ENCODE measurements around the gene PPP2R5C. TPM values are rescaled to one million over a fixed set of nuclear protein-coding genes. Genes with fewer than 3 reads are reported as not detected.

PPP2R5C gene
- total and polyA plus RNA-seq, 9 of the 15 experiments (the other 6 are each of a cell fraction or from before 2014, with no cell fraction given): 284 to 617 (median 395) TPM

GRCh38 chr14:101873991-101874390, 112.5 kb downstream of the PPP2R5C start (continued):
- TF ChIP-seq, protein P1, sequence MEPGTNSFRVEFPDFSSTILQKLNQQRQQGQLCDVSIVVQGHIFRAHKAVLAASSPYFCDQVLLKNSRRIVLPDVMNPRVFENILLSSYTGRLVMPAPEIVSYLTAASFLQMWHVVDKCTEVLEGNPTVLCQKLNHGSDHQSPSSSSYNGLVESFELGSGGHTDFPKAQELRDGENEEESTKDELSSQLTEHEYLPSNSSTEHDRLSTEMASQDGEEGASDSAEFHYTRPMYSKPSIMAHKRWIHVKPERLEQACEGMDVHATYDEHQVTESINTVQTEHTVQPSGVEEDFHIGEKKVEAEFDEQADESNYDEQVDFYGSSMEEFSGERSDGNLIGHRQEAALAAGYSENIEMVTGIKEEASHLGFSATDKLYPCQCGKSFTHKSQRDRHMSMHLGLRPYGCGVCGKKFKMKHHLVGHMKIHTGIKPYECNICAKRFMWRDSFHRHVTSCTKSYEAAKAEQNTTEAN (CRISPR knock-in tag; IDR thresholded peaks at IDR 0.05): no peak
- TF ChIP-seq NR1H2 (CRISPR knock-in tag; IDR thresholded peaks at IDR 0.05) (no peak), HNRNPH1 (optimal IDR thresholded peaks at IDR 0.05; ENCODE audit: low read depth, low read length) (no peak), GABPA (tag; conservative IDR thresholded peaks at IDR 0.05; ENCODE audit: low read depth) (no peak), PBX2 (CRISPR knock-in tag; IDR thresholded peaks at IDR 0.05; ENCODE audit: low read depth) (no peak), PBX2 (tag; conservative IDR thresholded peaks at IDR 0.05; ENCODE audit: low read depth) (peak; percentile 61; the same call in 1 of the 2 replicates), NR2F6 (CRISPR knock-in tag; IDR thresholded peaks at IDR 0.05) (no peak), ZNF830 (CRISPR knock-in tag; IDR thresholded peaks at IDR 0.05) (no peak), CREB3L1 (IDR thresholded peaks at IDR 0.05; ENCODE audit: borderline replicate concordance, low read depth) (no peak), HDAC6 (IDR thresholded peaks at IDR 0.05; ENCODE audit: low read depth, low read length) (no peak), CREM (IDR thresholded peaks at IDR 0.05; ENCODE audit: low read depth) (peak; percentile 49; the same call in 1 of the 2 replicates), POLR3A (IDR thresholded peaks at IDR 0.05; ENCODE audit: borderline replicate concordance, extremely low read depth, insufficient read depth, insufficient read length) (no peak), ZNF583 (CRISPR knock-in tag; IDR thresholded peaks at IDR 0.05) (no peak), ATF1 (CRISPR knock-in tag; IDR thresholded peaks at IDR 0.05) (no peak), ATF1 (tag; IDR thresholded peaks at IDR 0.05) (no peak), FOXP1 (CRISPR knock-in tag; IDR thresholded peaks at IDR 0.05) (no peak), TEAD4 (IDR thresholded peaks at IDR 0.05; ENCODE audit: low read length) (0 out of 2 replicates have a peak, but pooled peaks have one; percentile 9), TEAD4 (CRISPR knock-in tag; IDR thresholded peaks at IDR 0.05; ENCODE audit: borderline replicate concordance) (no peak), ZNF384 (IDR thresholded peaks at IDR 0.05; ENCODE audit: low read depth, low read length) (no peak)
- TF ChIP-seq, protein P2, sequence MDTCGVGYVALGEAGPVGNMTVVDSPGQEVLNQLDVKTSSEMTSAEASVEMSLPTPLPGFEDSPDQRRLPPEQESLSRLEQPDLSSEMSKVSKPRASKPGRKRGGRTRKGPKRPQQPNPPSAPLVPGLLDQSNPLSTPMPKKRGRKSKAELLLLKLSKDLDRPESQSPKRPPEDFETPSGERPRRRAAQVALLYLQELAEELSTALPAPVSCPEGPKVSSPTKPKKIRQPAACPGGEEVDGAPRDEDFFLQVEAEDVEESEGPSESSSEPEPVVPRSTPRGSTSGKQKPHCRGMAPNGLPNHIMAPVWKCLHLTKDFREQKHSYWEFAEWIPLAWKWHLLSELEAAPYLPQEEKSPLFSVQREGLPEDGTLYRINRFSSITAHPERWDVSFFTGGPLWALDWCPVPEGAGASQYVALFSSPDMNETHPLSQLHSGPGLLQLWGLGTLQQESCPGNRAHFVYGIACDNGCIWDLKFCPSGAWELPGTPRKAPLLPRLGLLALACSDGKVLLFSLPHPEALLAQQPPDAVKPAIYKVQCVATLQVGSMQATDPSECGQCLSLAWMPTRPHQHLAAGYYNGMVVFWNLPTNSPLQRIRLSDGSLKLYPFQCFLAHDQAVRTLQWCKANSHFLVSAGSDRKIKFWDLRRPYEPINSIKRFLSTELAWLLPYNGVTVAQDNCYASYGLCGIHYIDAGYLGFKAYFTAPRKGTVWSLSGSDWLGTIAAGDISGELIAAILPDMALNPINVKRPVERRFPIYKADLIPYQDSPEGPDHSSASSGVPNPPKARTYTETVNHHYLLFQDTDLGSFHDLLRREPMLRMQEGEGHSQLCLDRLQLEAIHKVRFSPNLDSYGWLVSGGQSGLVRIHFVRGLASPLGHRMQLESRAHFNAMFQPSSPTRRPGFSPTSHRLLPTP (IDR thresholded peaks at IDR 0.05; ENCODE audit: borderline replicate concordance, extremely low read depth, insufficient read length): no peak
- TF ChIP-seq, protein P3, sequence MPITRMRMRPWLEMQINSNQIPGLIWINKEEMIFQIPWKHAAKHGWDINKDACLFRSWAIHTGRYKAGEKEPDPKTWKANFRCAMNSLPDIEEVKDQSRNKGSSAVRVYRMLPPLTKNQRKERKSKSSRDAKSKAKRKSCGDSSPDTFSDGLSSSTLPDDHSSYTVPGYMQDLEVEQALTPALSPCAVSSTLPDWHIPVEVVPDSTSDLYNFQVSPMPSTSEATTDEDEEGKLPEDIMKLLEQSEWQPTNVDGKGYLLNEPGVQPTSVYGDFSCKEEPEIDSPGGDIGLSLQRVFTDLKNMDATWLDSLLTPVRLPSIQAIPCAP (CRISPR knock-in tag; IDR thresholded peaks at IDR 0.05; ENCODE audit: borderline replicate concordance): no peak
